Measurements from ENCODE around the gene SH3PXD2A.

DNA sequence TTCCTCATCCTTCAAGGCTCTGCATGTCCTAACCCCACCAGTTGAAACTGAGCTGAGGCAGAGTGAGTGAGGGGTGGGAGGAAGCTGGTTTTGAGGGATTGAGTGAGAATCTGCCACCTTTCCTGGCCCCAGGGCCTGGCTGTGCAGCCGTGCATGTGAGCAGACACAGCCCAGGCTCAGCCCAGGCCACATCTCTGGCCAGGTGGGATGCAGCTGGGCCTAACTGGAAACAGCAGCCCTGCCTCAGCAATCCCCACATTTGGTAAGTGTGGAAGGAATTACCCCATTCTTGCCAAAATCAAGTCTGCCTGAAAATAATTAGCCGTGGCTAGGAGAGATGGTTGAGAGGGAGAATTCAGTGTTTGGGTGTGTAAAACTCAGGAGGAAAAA is 245.3 kb downstream of the SH3PXD2A start:
- no peak for TF ChIP-seq POLR2A (IDR thresholded peaks at IDR 0.05; ENCODE audit: low read length)
- no peak for TF ChIP-seq GATA1 (IDR thresholded peaks at IDR 0.05; ENCODE audit: low read depth, low read length)
